CD4-positive, alpha-beta T cell treated with Interleukin-4 for 4 hours (primary cell): ENCODE results near the gene CYP1A2.
"Not testable (repeated sequence)": the region's sequence is repeated elsewhere in the genome, so short reads cannot be mapped to it uniquely, and the experiment has no call there.

Source experiments
- DNase-seq: peaks from one replicate; pipeline ENCODE4 v3.0.0-alpha.2; 2020

The CYP1A2 gene, protein sequence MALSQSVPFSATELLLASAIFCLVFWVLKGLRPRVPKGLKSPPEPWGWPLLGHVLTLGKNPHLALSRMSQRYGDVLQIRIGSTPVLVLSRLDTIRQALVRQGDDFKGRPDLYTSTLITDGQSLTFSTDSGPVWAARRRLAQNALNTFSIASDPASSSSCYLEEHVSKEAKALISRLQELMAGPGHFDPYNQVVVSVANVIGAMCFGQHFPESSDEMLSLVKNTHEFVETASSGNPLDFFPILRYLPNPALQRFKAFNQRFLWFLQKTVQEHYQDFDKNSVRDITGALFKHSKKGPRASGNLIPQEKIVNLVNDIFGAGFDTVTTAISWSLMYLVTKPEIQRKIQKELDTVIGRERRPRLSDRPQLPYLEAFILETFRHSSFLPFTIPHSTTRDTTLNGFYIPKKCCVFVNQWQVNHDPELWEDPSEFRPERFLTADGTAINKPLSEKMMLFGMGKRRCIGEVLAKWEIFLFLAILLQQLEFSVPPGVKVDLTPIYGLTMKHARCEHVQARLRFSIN

DNA sequence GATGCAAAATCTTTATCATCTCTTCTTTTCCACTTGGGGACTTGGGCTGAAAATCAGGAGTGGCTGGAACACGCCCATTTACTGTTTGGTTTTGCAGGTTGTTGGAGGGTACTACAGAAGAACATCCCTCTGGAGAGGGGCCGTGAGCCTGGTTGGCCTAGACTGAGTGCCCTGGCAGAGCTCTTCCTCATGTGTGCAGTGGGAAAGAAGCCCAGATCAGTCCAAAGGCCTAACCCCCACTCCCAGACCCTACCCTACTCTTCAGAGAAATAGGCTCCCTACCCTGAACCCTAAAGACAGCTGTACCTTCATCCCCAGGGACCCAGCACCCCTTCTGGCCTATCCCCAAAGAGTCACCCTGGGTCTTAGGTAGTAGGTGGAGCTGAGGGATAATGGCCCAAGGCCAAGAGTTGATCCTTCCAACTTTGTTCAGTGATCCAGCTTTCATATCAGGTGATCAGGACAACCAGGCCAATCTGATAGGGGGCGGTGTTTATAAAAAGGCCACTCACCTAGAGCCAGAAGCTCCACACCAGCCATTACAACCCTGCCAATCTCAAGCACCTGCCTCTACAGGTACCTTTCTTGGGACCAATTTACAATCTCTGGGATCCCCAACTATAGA lies at the start of gene CYP1A2:
Gene CYP1A2 (plus strand): TSS at position 524 of the 625 bp plus-strand sequence. CDS start 894 bp downstream, outside the sequence.
- DNase-seq, result no peak

DNA sequence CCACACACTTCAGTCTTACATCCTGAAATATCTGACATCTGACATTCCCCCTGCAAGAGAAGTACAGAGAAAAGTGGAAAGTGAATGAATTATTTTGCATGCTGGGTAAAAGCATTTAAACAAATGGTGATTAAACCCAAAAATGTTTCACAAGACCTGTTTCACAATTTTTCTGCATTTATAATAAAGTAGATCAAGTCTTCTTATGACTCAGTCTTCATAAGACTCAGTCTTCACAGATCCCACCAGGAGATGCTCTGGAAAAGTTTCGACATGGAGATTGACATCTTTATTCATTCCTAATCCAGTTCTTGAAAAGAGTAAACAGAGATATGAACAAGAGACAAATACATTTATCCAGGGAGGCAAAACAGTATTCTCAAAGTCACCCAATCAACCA lies 39.6 kb upstream of the CYP1A2 start:
- DNase-seq, result no peak

DNA sequence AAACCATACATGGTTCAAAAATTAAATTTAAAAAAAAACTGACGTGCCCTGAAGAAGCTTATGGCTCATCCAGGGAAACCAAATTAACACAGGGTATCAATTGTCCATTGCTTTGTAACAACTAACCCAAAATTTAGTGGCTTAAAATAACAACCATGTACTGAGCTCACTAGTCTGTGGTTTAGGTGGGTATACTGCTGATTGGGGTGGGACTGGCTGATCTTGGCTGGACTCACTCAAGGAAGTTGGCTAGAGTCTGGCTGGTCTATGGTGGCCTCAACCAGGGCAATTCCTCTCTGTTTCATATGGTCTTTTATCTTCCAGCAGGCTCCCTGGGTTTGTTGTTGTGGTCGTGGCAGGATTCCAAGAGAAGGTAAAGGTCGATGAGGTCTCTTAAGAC lies 38.8 kb upstream of the CYP1A2 start:
- DNase-seq, result no peak

DNA sequence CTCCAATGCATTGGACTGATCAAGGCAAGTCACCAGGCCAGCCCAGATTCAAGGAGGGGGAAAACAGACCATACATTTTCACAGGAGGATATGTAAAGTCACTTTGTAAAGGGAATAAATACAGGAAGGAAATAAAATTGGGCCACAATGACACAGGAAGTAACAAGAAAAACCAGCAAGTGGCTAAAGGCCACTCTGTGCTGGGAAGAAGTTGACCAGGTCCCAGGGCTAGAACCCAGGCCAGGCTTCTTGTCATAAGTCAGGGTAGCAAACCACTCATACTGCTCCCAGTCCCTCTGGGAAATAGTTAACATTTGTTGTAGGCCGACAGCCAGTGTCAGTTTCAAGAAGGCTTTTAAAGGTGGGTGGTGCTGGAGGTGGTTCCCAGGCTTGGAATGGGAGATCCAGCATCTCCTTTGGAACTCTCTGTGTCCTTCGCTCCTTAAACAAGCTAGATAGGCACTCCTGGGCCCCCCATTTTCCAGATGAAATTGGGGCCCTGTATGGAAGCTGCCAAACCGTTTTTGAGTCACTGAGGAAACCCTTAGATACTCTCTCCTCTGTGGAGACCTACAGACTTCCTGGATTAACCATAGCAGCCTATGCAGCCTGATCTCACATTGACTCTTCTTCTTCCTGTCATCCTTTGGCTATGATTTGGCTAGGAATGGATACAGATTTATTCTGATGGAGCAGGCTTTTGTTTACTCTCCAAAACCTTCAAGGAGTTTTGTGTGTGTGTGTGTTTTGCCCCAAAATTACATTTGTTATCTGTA lies 38.1 kb upstream of the CYP1A2 start:
- no peak for DNase-seq

DNA sequence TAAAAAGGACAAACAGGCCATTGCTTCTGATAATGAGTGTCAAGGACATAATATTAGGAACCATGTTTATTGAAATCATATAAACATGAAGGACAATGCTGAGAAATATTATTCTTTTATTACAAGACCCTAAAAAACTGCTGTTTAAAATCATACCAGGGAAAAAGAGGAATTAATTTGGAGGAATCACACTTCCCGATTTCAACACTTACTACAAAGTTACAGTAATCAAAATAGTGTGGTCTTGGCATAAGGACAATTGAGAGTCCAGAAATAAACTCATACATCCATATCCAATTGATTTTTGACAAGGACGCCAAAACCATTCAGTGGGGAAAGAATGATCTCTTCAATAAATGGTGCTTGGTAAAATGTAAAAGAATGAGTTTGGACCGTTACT lies 36.3 kb upstream of the CYP1A2 start:
- DNase-seq, result no peak

DNA sequence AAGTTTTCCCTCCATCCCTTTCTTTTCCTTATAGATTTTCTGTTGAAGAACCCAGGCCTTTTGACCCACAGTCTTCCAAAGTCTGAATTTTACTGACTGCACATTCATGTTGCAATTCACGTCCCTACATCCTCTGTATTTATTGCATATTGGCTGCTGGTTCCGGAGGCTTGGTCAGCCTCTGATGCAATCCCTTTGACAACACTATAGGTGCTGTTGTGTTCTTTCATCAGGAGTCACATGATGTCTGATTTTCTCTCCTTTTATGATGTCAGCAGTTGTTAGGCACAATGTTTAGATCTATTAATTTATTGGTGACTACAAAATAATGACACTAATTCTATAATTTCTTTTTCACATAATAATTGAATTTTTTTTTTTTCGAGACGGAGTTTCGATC lies 32.0 kb upstream of the CYP1A2 start:
- no peak for DNase-seq

DNA sequence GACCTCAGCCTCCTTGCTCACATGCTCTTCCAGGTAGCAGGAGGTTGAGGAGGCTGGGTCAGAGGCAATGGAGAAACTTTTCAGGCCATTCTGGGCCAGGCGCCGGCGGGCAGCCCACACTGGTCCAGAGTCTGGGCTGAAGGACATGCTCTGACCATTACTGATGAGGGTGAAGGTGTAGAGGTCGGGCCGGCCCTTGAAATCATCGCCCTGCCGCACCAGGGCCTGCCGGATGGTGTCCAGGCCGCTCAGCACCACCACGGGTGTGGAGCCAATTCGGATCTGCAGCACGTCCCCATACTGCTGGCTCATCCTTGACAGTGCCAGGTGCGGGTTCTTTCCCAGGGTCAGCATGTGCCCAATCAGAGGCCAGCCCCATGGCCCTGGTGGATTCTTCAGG lies 26.1 kb upstream of the CYP1A2 start:
- DNase-seq, result no peak

DNA sequence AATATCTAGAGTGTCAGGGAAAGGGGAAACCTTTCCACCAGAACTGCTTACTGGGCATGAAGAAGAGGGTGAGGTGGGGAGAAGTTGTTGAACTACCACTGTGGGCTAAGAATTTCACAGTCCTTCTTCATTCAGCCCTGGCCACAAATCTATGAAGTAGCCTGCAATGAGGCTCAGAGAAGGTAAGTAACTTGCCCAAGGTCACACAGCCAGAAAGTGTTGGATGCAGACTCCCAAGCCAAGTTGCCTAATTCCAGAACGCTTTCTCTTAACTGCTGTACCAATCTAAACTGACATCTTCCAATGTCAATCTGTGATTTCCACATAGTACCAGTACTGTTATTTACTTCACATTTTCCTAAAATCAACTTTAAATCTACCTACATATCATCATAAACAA lies 25.5 kb upstream of the CYP1A2 start:
- DNase-seq, result no peak

DNA sequence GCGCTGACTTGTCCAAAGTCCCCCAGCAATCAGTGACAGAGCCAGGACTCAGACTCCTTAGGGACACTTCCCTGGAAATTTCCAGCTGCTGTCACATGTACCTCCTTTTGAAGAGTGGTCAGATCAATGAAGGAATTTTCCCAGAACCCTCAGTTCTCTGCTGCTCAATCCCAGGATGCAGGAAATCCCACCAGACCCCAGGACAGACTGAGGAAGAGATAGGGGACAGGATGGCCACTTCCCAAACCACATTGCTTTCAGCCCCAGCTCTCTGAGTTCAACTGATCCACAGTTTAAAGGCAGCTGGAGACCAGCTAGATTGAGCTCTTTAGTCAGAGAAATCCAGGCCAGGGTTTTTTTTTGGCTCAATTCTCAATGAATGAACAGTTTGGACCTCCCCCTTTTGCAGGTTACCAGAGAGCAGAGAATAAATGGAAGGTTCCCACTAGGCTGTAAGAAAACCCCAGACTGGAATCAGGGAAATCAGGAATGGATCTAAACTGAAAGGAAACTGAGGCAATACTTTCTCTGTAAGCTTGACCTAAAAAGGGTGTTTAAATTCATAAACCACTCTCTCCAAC lies 24.8 kb upstream of the CYP1A2 start:
- no peak for DNase-seq

DNA sequence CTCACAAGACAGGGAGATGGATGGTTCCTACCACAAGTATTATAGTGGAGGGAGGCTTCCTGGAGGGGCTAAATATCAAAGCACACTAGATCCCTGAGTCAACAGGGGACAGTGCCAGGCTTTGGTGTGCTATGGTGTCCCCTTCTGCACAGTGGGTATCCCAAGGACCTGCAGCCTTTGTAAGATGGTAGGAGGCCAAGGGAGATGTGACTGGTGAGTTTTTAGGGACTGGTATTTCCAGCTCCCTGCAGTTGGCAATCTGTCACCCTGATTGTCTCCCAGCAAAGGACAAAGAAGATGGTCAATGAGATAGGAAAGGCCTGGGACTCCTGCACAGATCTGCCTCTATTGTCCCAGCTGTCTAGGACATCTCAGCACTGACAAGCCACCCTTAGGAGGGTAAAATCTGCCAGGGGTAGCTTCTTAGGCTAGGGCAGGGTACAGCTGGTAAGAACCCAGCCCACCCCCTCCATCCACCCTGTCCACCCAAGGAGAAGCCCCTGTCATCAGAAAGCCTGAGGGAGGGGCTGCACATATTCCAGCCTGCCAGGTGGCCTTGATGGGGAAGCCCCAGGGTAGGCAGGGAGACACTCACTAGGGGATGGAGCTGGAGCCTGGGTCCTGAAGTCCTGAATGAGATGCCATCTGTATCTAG lies 23.9 kb upstream of the CYP1A2 start:
- no peak for DNase-seq

DNA sequence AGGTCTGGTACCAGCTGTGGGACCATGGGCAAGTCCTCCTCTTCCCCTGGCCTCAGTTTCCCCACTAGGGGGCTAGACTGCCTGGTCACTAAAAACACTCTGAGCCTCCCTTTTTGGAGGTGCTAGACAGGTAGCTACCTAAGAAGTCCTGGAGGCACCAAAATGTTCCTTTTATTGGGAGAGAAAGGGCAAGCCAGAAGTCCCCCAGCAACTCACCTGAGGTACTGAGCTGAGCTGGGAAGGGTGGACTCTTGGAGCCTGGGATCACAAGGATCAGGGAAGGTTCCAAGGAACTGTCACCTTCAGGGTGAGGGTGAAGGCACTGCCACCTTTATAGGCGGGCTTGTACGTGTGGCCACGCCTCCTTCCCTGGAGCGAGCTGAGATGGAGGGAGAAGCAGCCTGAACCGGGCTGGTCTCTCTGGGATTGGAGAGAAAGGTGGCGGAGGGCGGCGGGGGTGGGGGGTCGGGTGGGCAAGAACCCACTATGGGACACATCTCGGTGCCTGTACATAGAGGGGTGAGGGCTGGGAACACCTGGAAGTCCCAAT lies 23.3 kb upstream of the CYP1A2 start, which contains the start of gene CYP1A1:
Gene CYP1A1 (minus strand): TSS at position 304 of the 550 bp plus-strand sequence. CDS start 2,431 bp downstream, outside the sequence.
- DNase-seq, result no peak

DNA sequence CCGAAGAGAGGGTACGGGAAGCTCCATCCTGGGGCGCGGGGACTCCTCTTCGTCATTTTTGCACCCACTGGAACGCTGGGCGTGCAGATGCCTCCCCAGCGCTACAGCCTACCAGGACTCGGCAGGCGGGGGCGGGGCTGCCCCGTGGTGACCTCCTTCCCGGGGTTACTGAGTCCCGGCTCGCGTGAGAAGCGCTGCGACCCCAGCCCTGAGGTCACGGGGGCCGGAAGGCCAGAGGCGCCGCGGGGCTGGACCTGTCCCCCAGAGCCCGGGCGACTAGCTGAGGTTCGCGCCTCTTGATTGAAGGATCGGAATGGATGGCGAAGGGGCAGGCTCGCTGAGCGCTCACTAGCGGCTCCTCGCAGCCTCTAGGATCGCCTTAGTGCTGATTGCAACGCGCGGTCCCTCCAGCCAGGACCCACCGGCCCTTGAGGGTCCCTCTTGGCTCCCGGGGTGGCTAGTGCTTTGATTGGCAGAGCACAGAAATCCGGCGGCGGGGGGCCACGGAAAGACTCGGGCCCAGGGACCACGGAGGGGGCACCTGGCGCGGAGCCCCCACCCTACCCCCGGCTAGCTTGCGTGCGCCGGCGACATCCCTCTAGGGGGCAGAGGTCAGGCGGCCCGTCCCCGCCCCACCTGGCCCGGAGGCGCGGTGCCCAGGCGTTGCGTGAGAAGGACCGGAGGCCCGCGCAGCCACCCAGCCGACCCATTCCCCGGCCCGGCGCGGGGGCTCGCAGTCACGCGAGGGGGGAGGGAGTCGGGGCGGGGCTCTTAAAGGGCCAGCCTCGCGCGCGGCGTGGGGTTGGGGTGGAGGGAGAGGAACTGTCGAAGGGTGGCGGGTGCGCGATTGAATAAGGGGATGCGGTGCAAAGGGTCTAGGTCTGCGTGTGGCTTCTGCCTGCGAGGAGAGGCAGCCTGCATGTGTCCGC lies 22.5 kb upstream of the CYP1A2 start:
- DNase-seq, result peak; percentile 16

DNA sequence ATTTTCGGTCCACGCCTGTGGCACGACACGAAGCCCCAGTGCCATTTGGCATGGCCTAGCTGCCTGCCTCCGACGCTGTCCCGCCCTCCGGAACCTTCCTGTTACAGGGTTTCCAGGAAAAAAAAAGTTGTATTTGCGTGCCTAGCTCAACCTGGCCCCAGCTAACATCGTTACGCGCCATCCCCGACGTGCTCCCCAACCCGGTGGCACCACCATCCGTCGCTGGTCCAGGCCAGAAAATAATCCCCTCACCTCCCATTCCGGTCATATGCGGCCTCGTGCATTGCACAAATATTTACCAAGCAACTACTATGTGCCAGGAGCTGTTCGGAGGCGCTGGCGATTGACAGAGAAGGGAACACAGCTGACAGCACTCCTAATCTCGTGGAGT lies 21.9 kb upstream of the CYP1A2 start:
- DNase-seq, result no peak

DNA sequence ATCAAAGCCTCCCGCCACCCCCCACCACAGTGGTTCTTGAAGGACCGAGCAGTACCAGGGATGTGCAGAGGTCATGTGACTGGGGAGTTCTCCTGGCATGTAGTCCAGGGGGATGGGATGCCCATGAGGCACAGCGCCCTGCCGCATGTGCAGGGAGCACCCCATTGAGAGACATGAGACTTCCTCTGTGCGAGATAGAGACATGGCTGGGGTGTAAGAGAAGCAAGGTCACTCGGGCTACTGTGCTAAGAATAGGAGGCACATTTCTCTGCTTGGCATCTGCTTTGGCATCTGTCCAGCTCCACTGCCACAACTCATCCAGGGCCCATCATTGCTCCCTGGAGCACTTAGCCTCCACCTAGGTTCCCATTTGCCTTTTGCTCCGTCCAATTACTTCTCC lies 20.9 kb upstream of the CYP1A2 start:
- no peak for DNase-seq

DNA sequence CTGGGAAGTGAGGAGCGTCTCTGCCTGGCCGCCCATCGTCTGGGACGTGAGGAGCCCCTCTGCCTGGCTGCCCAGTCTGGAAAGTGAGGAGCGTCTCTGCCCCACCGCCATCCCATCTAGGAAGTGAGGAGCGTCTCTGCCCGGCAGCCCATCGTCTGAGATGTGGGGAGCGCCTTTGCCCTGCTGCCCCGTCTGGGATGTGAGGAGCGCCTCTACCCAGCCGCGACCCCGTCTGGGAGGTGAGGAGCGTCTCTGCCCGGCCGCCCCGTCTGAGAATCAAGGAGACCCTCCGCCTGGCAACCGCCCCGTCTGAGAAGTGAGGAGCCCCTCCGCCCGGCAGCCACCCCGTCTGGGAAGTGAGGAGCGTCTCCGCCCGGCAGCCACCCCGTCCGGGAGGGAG lies 19.9 kb upstream of the CYP1A2 start:
- not testable (repeated sequence) for DNase-seq

DNA sequence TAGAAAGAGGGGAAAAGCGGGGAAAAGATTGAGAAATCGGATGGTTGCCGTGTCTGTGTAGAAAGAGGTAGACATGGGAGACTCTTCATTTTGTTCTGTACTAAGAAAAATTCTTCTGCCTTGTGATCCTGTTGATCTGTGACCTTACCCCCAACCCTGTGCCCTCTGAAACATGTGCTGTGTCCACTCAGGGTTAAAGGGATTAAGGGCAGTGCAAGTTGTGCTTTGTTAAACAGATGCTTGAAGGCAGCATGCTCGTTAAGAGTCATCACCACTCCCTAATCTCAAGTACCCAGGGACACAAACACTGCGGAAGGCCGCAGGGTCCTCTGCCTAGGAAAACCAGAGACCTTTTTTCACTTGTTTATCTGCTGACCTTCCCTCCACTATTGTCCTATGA lies 19.3 kb upstream of the CYP1A2 start:
- DNase-seq, result not testable (repeated sequence)

DNA sequence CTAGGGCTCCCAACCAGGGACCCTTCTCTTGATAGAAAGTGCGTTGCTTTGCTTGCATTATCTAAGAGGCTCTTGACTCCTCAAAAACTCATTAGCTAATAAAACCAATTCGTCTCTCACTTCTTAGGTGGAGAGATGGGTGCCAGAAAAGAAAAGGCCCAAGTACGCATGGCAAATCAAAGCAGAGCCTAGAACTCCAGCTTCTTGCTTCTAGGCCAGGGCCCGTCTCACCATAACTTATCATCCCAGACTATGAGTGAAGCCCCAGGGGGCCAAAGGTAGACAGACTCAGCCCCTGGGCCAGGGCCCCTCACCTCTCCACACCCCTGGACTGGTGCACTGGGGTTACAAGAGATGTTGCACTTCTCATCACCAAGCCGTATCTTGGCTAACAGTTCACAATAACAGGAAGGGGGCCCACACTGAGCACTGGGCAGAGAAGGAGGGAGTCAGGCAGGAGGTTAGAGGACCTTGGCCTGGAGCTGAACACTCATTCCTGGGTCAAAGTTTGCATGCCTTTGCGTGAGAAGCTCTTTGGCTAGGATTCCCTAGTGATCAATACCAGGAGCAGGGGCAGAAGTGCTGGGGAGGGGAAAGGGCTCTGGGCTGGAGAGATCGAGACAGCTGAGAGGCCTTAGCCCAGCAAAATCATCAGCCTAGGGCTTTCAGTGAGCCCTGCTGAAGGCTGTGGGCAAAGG lies 17.9 kb upstream of the CYP1A2 start:
- no peak for DNase-seq

DNA sequence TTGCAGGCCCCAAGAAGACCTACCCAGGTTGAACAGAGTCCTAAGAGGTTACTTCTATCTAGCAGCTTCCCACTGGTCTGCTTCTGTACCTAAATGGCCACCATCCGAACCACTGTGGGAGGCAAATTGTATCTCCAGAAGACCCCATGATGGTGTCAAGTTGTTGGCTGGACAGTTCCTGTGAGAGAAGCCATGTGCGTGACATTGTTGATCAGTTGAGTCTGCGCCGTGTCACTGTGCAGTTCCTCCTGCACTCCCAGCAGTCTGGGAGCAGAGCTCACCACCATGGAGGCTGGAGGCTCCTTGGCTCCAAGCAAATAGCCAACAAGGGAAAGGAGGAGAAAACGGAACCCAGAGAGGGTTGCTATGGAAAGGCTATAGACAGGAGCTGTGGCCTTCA lies 15.8 kb upstream of the CYP1A2 start:
- no peak for DNase-seq

DNA sequence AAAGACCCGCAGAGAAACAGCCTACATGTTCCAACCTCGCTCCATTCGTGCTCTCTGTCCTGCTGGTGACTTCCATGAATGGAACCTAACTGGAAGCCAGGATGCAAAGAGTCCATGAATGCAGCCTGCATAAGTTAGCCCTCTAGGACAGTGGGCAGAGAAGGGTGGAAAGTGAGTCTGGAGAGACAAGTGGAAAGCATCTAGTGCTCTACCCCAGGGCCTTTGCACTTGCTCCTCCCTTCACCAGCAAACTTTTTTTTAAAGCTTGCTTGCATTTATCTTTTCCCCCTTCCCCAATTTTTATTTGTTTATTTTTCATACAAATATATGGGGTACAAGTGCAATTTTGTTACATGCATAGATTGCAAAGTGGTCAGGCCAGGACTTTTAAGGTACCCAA lies 15.4 kb upstream of the CYP1A2 start:
- no peak for DNase-seq

DNA sequence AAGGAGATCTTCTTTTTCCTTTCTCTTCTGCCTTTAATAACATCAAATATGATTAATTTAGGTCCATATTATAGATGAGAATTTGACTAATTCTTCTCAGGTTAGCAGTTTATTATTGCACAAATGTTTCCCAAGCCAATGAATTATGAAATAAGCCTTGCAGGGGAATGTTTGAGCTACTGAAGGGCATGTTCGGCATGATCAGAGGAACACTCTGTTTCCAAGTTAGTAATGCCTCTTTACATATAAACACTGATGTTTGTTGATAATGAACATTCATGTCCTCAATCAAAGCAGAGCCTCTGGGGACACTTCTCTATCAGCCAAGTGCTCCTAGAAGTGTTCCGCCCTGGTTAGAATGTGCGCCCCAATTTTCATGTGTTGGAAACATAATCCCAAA lies 13.3 kb upstream of the CYP1A2 start:
- no peak for DNase-seq
